ENCODE results near the gene AP2A2. TPM values are rescaled to one million over a fixed set of nuclear protein-coding genes. Genes with fewer than 3 reads are reported as not detected.

Gene AP2A2
- total RNA-seq, 4 donors from 2014 or later, result 21.2 to 26.1 (median 25.7) TPM

- no peaks in the 10 kb centered on the region for H3K4me1 ChIP-seq
- in situ Hi-C loops (cut with MboI; ENCODE audit: low sequenced_read_pairs in 4 of 4), result no loop called here
- no peak for ATAC-seq
- H3K36me3 ChIP-seq, result no peaks in the 10 kb centered on the region
- no peak overlapping the region for H3K4me3 ChIP-seq
- intact Hi-C loops (cut with DNase I; ENCODE audit: low total_unique reads), result no loop called here
- H3K9me3 ChIP-seq, result no peaks in the 10 kb centered on the region
- no peak overlapping the region for H3K27ac ChIP-seq
- DNase-seq, result no peak
- H3K27me3 ChIP-seq, result peaks cover 0 to 14% (median 3%) of the 10 kb centered on the region in 3 donors
- TF ChIP-seq CTCF (IDR thresholded peaks at IDR 0.05 in 4 of 5, conservative IDR thresholded peaks at IDR 0.05 in 1 of 5) (no peak), POLR2A (IDR thresholded peaks at IDR 0.05) (no peak)
Measured at GRCh38 chr11:1041936-1042608, 116.4 kb downstream of the AP2A2 start.

GRCh38 chr11:1042626-1043562, 117.2 kb downstream of the AP2A2 start:
- intact Hi-C loops (cut with DNase I; ENCODE audit: low total_unique reads) (no loop called here), in situ Hi-C loops (cut with MboI; ENCODE audit: low sequenced_read_pairs in 4 of 4) (no loop called here)
- Histone ChIP-seq H3K27ac (no peak overlapping the region), H3K4me3 (no peak overlapping the region), H3K9me3 (no peaks in the 10 kb centered on the region), H3K4me1 (no peaks in the 10 kb centered on the region), H3K27me3 (peaks cover 0 to 19% (median 5%) of the 10 kb centered on the region in 3 donors), H3K36me3 (no peaks in the 10 kb centered on the region)
- no peak for TF ChIP-seq CTCF (IDR thresholded peaks at IDR 0.05 in 4 of 5, conservative IDR thresholded peaks at IDR 0.05 in 1 of 5)
- TF ChIP-seq POLR2A (IDR thresholded peaks at IDR 0.05), result no peak
- DNase-seq (peak in 1 of 2 donors; percentile 2), ATAC-seq (no peak)

- in situ Hi-C loops (cut with MboI; ENCODE audit: low sequenced_read_pairs in 4 of 4) (no loop called here), intact Hi-C loops (cut with DNase I; ENCODE audit: low total_unique reads) (no loop called here)
- Histone ChIP-seq H3K4me1 (no peaks in the 10 kb centered on the region), H3K4me3 (no peak overlapping the region), H3K9me3 (no peaks in the 10 kb centered on the region), H3K27me3 (peaks cover 3 to 23% (median 11%) of the 10 kb centered on the region in 3 donors), H3K27ac (no peak overlapping the region), H3K36me3 (no peaks in the 10 kb centered on the region)
- DNase-seq (peak in 1 of 2 donors; percentile 1), ATAC-seq (no peak)
- no peak for TF ChIP-seq CTCF (IDR thresholded peaks at IDR 0.05 in 4 of 5, conservative IDR thresholded peaks at IDR 0.05 in 1 of 5)
- TF ChIP-seq POLR2A (IDR thresholded peaks at IDR 0.05), result no peak
Measured at GRCh38 chr11:1043563-1044096, 118.0 kb downstream of the AP2A2 start.

- in situ Hi-C loops (cut with MboI; ENCODE audit: low sequenced_read_pairs in 4 of 4), result no loop called here
- peaks cover 3 to 23% (median 15%) of the 10 kb centered on the region in 3 donors for H3K27me3 ChIP-seq
Measured at GRCh38 chr11:1044160-1044559, 118.5 kb downstream of the AP2A2 start.

More at GRCh38 chr11:1044160-1044559, 118.5 kb downstream of the AP2A2 start:
- ATAC-seq (no peak), DNase-seq (no peak)
- Histone ChIP-seq H3K36me3 (no peaks in the 10 kb centered on the region), H3K4me3 (no peak overlapping the region), H3K9me3 (no peaks in the 10 kb centered on the region), H3K27ac (no peak overlapping the region), H3K4me1 (no peaks in the 10 kb centered on the region)
- intact Hi-C loops (cut with DNase I; ENCODE audit: low total_unique reads), result no loop called here
- TF ChIP-seq CTCF (IDR thresholded peaks at IDR 0.05 in 4 of 5, conservative IDR thresholded peaks at IDR 0.05 in 1 of 5) (no peak), POLR2A (IDR thresholded peaks at IDR 0.05) (no peak)
